Neural progenitor cell (in vitro differentiated cells): ENCODE results near the gene ITPK1. TPM values are rescaled to one million over a fixed set of nuclear protein-coding genes. Genes with fewer than 3 reads are reported as not detected.

Source experiments
- DNase-seq: peaks from one replicate; pipeline ENCODE4 v3.0.0-alpha.2; 2016; ENCODE audit warnings: low spot score
- H2AFZ ChIP-seq: fragments of 200-600 bp; sonication (generic); replicated peaks from 2 replicates; pipeline ENCODE4 v1.6.1; 2016; ENCODE audit warnings: antibody characterized with exemption
- H3F3A ChIP-seq: fragments of 200-600 bp; sonication (generic); 2 replicates; pipeline ENCODE4 v1.6.1; 2016; ENCODE audit warnings: antibody characterized with exemption, low read depth
- H3K27ac ChIP-seq: fragments of 200-600 bp; sonication (generic); 2 replicates; pipeline ENCODE4 v1.5.1; 2016; ENCODE audit warnings: mild to moderate bottlenecking
- H3K27me3 ChIP-seq: fragments of 200-600 bp; sonication (generic); 2 replicates; pipeline ENCODE4 v1.6.1; 2016; ENCODE audit warnings: mild to moderate bottlenecking, moderate library complexity
- H3K36me3 ChIP-seq: fragments of 200-600 bp; sonication (generic); 2 replicates; pipeline ENCODE4 v1.5.1; 2016
- H3K4me1 ChIP-seq: fragments of 200-600 bp; sonication (generic); 2 replicates; pipeline ENCODE4 v1.6.1; 2016; ENCODE audit warnings: mixed run types
- H3K4me2 ChIP-seq: fragments of 200-600 bp; sonication (generic); 2 replicates; pipeline ENCODE4 v1.6.1; 2016
- H3K4me3 ChIP-seq: fragments of 200-600 bp; sonication (generic); 2 replicates; pipeline ENCODE4 v1.5.1; 2016
- H3K79me2 ChIP-seq: fragments of 200-600 bp; sonication (generic); 2 replicates; pipeline ENCODE4 v1.6.1; 2016; ENCODE audit warnings: low read depth
- H3K9ac ChIP-seq: fragments of 200-600 bp; sonication (generic); 2 replicates; pipeline ENCODE4 v1.6.1; 2016
- H3K9me3 ChIP-seq: fragments of 200-600 bp; sonication (generic); 2 replicates; pipeline ENCODE4 v1.5.1; 2016; ENCODE audit warnings: low read depth
- H4K20me1 ChIP-seq: fragments of 200-600 bp; sonication (generic); 2 replicates; pipeline ENCODE4 v1.6.1; 2016; ENCODE audit warnings: low read depth
- H3K27ac Mint-ChIP-seq: 3 replicates; pipeline ENCODE4 v1.8.0; 2021; ENCODE audit warnings: mixed read lengths
- H3K27me3 Mint-ChIP-seq: 2 replicates; pipeline ENCODE4 v1.8.0; 2022; ENCODE audit warnings: low read depth, mild to moderate bottlenecking, inconsistent platforms, moderate library complexity, mixed read lengths; ENCODE audit not compliant: insufficient read depth
- H3K36me3 Mint-ChIP-seq: 3 replicates; pipeline ENCODE4 v1.8.0; 2021; ENCODE audit warnings: mixed read lengths
- H3K4me1 Mint-ChIP-seq: 3 replicates; pipeline ENCODE4 v1.8.0; 2021; ENCODE audit warnings: mixed read lengths
- H3K4me3 Mint-ChIP-seq: 3 replicates; pipeline ENCODE4 v1.8.0; 2021; ENCODE audit warnings: mild to moderate bottlenecking, moderate library complexity, mixed read lengths
- H3K9me3 Mint-ChIP-seq: 3 replicates; pipeline ENCODE4 v1.8.0; 2020; ENCODE audit warnings: mixed read lengths
- EZH2 ChIP-seq: fragments of 200-600 bp; sonication (generic); IDR thresholded peaks from 2 replicates; pipeline ENCODE4 v1.6.1; 2017; ENCODE audit warnings: antibody characterized with exemption, mild to moderate bottlenecking, moderate library complexity
- EZH2phosphoT487 ChIP-seq: fragments of 200-600 bp; sonication (generic); IDR thresholded peaks from 2 replicates; pipeline ENCODE4 v1.6.1; 2017; ENCODE audit warnings: antibody characterized with exemption
- total RNA-seq: library from RNA; depleted of rRNA; stranded (reverse); fragments of >200 nt; gene quantifications from 2 replicates; pipeline ENCODE4 v1.2.3, GENCODE V29; 2015; ENCODE audit warnings: low replicate concordance
- TF ChIP-seq, protein P1 (sequence below): fragments of 200-600 bp; sonication (generic); IDR thresholded peaks from 2 replicates; pipeline ENCODE4 v1.5.1; 2017; ENCODE audit warnings: antibody characterized with exemption, mild to moderate bottlenecking

ITPK1 gene
- total RNA-seq, 1 donor from 2014 or later = 25.8 TPM

DNA sequence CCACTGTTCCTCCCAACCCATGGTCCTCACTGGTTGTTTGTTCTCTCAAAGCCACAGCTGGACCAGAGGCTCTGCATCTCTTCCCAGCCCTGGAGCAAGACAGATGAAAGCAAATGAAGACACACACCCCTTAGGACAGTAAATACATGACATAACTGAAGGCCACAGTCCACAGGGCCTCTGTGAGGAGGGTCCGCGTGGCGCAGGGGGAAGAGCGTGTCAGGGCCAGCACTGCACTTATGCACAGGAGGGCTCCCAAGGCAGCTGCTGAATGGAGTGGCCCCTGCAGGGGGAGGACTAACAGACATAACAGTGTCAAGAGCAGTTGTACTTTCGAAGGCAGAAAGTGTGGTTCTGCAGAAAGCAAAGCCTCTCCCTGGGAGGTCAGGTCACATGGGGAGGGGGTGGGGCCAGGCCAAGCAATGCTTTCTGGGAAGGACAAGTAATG is 112.8 kb downstream of the ITPK1 start:
- peaks cover 5% of the 10 kb centered on the region for H3K27me3 Mint-ChIP-seq
- Histone ChIP-seq H2AFZ (no peak overlapping the region), H4K20me1 (peaks cover 17% of the 10 kb centered on the region), H3K27me3 (no peaks in the 10 kb centered on the region), H3K4me2 (no peak overlapping the region), H3F3A (no peaks in the 10 kb centered on the region), H3K79me2 (no peaks in the 10 kb centered on the region), H3K4me1 (no peaks in the 10 kb centered on the region), H3K36me3 (no peaks in the 10 kb centered on the region), H3K4me3 (no peak overlapping the region), H3K9me3 (no peaks in the 10 kb centered on the region), H3K27ac (no peak overlapping the region), H3K9ac (no peak overlapping the region)
- TF ChIP-seq, protein P1, sequence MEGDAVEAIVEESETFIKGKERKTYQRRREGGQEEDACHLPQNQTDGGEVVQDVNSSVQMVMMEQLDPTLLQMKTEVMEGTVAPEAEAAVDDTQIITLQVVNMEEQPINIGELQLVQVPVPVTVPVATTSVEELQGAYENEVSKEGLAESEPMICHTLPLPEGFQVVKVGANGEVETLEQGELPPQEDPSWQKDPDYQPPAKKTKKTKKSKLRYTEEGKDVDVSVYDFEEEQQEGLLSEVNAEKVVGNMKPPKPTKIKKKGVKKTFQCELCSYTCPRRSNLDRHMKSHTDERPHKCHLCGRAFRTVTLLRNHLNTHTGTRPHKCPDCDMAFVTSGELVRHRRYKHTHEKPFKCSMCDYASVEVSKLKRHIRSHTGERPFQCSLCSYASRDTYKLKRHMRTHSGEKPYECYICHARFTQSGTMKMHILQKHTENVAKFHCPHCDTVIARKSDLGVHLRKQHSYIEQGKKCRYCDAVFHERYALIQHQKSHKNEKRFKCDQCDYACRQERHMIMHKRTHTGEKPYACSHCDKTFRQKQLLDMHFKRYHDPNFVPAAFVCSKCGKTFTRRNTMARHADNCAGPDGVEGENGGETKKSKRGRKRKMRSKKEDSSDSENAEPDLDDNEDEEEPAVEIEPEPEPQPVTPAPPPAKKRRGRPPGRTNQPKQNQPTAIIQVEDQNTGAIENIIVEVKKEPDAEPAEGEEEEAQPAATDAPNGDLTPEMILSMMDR = no peak
- TF ChIP-seq EZH2phosphoT487 (no peak), EZH2 (no peak)
- H3K4me3 Mint-ChIP-seq = no peak overlapping the region
- no peak for DNase-seq
- peaks cover 12% of the 10 kb centered on the region for H3K4me1 Mint-ChIP-seq
- peak overlapping the region; percentile 36 for H3K27ac Mint-ChIP-seq
- no peaks in the 10 kb centered on the region for H3K9me3 Mint-ChIP-seq
- no peaks in the 10 kb centered on the region for H3K36me3 Mint-ChIP-seq

DNA sequence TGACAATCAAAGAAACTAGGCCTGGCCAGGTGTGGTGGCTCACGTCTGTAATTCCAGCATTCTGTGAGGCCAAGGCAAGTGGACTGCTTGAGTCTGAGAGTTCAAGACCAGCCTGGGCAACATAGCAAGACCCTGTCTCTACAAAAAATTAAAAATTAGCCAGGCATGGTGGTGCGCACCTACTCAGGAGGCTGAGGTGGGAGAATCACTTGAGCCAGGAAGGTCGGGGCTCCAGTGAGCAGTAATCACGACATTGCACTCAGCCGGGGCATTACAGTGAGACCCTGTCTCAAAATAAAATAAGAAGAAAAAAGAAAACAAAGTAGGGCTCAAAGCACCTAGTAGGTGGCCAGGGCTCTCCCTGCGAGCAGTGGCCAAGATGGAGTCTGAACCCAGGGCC is 113.7 kb downstream of the ITPK1 start:
- Histone ChIP-seq H3K9ac (no peak overlapping the region), H3K4me2 (no peak overlapping the region), H3K4me1 (no peaks in the 10 kb centered on the region), H3K4me3 (no peak overlapping the region), H3K27ac (no peak overlapping the region), H3K27me3 (no peaks in the 10 kb centered on the region), H3F3A (no peaks in the 10 kb centered on the region), H4K20me1 (peaks cover 10% of the 10 kb centered on the region), H2AFZ (no peak overlapping the region), H3K36me3 (no peaks in the 10 kb centered on the region), H3K9me3 (no peaks in the 10 kb centered on the region), H3K79me2 (no peaks in the 10 kb centered on the region)
- DNase-seq = no peak
- Mint-ChIP-seq H3K27ac (no peak overlapping the region), H3K4me1 (peaks cover 12% of the 10 kb centered on the region), H3K4me3 (no peak overlapping the region), H3K36me3 (no peaks in the 10 kb centered on the region), H3K9me3 (no peaks in the 10 kb centered on the region), H3K27me3 (peaks cover 5% of the 10 kb centered on the region)
- TF ChIP-seq, protein P1 = no peak
- no peak for TF ChIP-seq EZH2
- TF ChIP-seq EZH2phosphoT487 = no peak

DNA sequence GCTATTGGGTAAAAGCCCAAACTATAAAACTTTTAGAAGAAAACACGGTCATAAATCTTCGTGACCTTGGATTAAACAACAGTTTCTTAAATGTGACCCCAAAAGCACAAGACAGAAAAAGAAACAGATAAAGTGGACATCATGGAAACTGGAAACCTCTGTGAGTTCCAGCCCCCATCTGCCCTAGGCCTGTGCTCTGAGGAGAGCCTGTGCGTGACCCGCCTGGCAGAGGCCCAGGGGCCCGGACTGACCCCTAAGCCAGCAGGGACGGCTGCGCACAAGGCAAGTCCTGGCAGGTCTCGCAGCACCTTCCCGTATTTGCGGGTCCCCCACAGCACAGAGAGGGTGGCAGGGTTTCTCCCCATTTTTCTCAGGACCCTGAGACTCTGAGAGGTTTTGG is 116.8 kb downstream of the ITPK1 start:
- peaks cover 3% of the 10 kb centered on the region for H3K27me3 Mint-ChIP-seq
- H3K4me1 Mint-ChIP-seq = peaks cover 12% of the 10 kb centered on the region
- Histone ChIP-seq H2AFZ (no peak overlapping the region), H3K36me3 (no peaks in the 10 kb centered on the region), H4K20me1 (no peaks in the 10 kb centered on the region), H3K9ac (no peak overlapping the region), H3K4me2 (no peak overlapping the region), H3K27me3 (no peaks in the 10 kb centered on the region), H3F3A (no peaks in the 10 kb centered on the region), H3K4me3 (no peak overlapping the region), H3K4me1 (no peaks in the 10 kb centered on the region), H3K79me2 (no peaks in the 10 kb centered on the region), H3K9me3 (no peaks in the 10 kb centered on the region), H3K27ac (no peak overlapping the region)
- no peak for DNase-seq
- H3K36me3 Mint-ChIP-seq = no peaks in the 10 kb centered on the region
- no peak overlapping the region for H3K4me3 Mint-ChIP-seq
- no peak for TF ChIP-seq EZH2phosphoT487
- TF ChIP-seq EZH2 = no peak
- TF ChIP-seq, protein P1 = no peak
- H3K27ac Mint-ChIP-seq = no peak overlapping the region
- H3K9me3 Mint-ChIP-seq = no peaks in the 10 kb centered on the region
